ENCODE results near the gene CSTF1.

- TF ChIP-seq CTCF (conservative IDR thresholded peaks at IDR 0.05; ENCODE audit: low read length) (no peak), EZH2phosphoT487 (IDR thresholded peaks at IDR 0.05; ENCODE audit: borderline replicate concordance) (no peak)
Measured at GRCh38 chr20:56342783-56343182, 49.7 kb upstream of the CSTF1 start.
